Body of pancreas (tissue), 4 donors: ENCODE measurements around the gene DCTN1. TPM values are rescaled to one million over a fixed set of nuclear protein-coding genes. Genes with fewer than 3 reads are reported as not detected.
"Not testable (repeated sequence)": the region's sequence is repeated elsewhere in the genome, so short reads cannot be mapped to it uniquely, and the experiment has no call there.

Experiments
- ATAC-seq: fragments of 150-250 bp; one replicate; pipeline ENCODE4 v1.9.1; 2016
- DNase-seq, 4 donors: peaks; one replicate each; pipeline ENCODE4 v3.0.0-alpha.2; 2019
- H3K27ac ChIP-seq, 4 donors: fragments of 200-600 bp; sonication (generic); 1 replicate in 3 of 4; 2 replicates in 1 of 4; pipeline versions ENCODE4 v1.5.1 to v1.6.1; 2016 to 2019; ENCODE audit warnings: mild to moderate bottlenecking in 1 of 4, mixed read lengths in 1 of 4, moderate library complexity in 1 of 4
- H3K27me3 ChIP-seq, 2 donors: fragments of 200-600 bp; sonication (generic); one replicate each; pipeline ENCODE4 v1.6.0; 2016; ENCODE audit warnings: mild to moderate bottlenecking in 1 of 2
- H3K36me3 ChIP-seq, 2 donors: fragments of 200-600 bp; sonication (generic); replicated peaks in 1 of 2; 2 replicates each; pipeline ENCODE4 v1.5.1; 2016; ENCODE audit warnings: low read depth in 2 of 2; ENCODE audit not compliant: insufficient read depth in 1 of 2
- H3K4me1 ChIP-seq: fragments of 200-600 bp; sonication (generic); one replicate; pipeline ENCODE4 v1.6.0; 2016
- H3K4me3 ChIP-seq, 2 donors: fragments of 200-600 bp; sonication (generic); 1 replicate in 1 of 2; 2 replicates in 1 of 2; pipeline ENCODE4 v1.5.1; 2016 to 2019
- H3K9me3 ChIP-seq, 3 donors: fragments of 200-600 bp; sonication (generic); 1 replicate in 2 of 3; 2 replicates in 1 of 3; pipeline ENCODE4 v1.5.1; 2016
- POLR2A ChIP-seq, 3 donors: fragments of 450-650 bp; IDR thresholded peaks; one replicate each; pipeline ENCODE4 v1.6.1; 2016; ENCODE audit warnings: antibody characterized with exemption in 3 of 3, mild to moderate bottlenecking in 2 of 3
- WGBS, 2 donors: methylation state at CpG; one replicate each; pipeline ENCODE4 v1.1.5; 2017; 5-methylcytosine and 5-hydroxymethylcytosine counted together
- intact Hi-C: fragments of 100-400 bp; cut with DNase I; formaldehyde crosslinking; loops from one replicate; pipeline ENCODE4 v1.15.1; 2023
- total RNA-seq, 2 donors: library from RNA; depleted of rRNA; stranded (reverse); fragments of >200 nt; gene quantifications; one replicate each; pipeline ENCODE4 v1.1.0, GENCODE V29; 2016
- TF ChIP-seq, protein P1 (sequence below), 7 experiments: fragments of 450-650 bp in 4 of 7; fragments of 200-600 bp in 3 of 7; sonication (generic) in 3 of 7; IDR thresholded peaks; one replicate each; pipeline ENCODE4 v1.5.1; 2016 to 2019; ENCODE audit warnings: antibody characterized with exemption in 7 of 7

DCTN1 gene
- total RNA-seq, 2 donors from 2014 or later = 71.3 to 82.4 TPM

DNA sequence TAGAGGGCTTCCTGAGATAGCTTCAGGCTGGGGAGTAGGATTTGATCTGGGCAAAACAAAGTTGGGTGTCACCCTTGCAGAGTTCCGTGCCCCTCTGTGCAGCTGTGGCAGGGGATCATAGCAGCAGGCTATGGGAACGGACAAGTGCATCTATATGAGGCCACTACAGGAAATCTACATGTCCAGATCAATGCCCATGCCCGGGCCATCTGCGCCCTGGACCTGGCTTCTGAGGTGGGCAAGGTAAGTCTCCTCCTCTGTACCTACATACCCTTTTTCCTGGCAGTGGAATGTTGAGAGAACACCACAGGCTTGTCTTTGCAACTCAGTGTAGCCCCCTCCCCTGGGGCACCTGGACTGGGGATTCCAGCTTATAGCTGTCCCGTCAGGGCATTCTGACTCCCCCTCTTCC, 44.9 kb upstream of the DCTN1 start:
- intact Hi-C loops = no loop called here
- TF ChIP-seq, protein P1, sequence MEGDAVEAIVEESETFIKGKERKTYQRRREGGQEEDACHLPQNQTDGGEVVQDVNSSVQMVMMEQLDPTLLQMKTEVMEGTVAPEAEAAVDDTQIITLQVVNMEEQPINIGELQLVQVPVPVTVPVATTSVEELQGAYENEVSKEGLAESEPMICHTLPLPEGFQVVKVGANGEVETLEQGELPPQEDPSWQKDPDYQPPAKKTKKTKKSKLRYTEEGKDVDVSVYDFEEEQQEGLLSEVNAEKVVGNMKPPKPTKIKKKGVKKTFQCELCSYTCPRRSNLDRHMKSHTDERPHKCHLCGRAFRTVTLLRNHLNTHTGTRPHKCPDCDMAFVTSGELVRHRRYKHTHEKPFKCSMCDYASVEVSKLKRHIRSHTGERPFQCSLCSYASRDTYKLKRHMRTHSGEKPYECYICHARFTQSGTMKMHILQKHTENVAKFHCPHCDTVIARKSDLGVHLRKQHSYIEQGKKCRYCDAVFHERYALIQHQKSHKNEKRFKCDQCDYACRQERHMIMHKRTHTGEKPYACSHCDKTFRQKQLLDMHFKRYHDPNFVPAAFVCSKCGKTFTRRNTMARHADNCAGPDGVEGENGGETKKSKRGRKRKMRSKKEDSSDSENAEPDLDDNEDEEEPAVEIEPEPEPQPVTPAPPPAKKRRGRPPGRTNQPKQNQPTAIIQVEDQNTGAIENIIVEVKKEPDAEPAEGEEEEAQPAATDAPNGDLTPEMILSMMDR (IDR thresholded peaks at IDR 0.05) = no peak
- TF ChIP-seq POLR2A (IDR thresholded peaks at IDR 0.05) = no peak
- ATAC-seq = no peak
- WGBS, 2 donors = 68 to 72% methylated on average over 5 of the region's 5 CpGs
- Histone ChIP-seq H3K4me3 (no peak overlapping the region), H3K4me1 (peaks cover 19% of the 10 kb centered on the region), H3K36me3 (peaks cover 10 to 26% of the 10 kb centered on the region in 2 donors), H3K9me3 (no peaks in the 10 kb centered on the region), H3K27ac (no peak overlapping the region), H3K27me3 (no peaks in the 10 kb centered on the region)
- DNase-seq = no peak

DNA sequence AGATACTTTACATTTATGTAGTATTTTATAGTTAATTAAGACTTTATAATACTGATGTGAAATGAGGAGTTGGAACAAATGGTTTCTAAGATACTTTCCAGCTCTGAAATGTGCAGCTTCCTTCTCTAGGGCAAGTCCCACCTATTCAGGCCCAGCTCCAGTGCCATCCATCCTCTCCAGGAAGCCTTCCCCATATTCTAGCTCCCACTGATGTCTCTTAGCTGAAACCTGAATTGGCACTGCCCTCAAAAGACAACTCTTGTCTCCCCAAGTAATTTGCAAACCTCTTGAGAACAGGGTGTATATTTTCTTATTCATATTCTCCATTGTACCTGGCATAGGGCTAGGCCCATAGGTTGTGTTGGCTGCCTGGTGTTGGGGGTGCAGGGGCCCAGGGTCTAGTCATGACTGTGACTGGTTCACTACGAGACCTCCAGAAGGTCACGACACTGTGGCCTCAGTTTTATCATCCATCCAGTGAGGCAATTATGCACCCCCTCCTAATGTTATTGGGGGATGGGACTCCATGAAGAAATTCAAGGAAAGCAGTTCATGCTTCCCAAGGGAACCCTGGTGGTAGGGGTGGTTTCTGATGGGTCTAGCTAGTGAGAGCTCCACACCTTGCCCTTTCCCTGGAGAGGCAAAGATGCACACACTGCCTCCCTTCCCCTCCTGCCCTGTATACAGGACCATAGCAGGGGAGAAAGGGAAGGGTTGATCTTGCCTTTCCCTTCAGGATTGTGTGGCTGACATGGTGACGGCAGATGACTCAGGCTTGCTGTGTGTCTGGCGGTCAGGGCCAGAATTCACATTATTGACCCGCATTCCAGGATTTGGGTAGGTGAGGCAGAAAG, 44.3 kb upstream of the DCTN1 start:
- H3K4me3 ChIP-seq = no peak overlapping the region
- TF ChIP-seq, protein P1 (IDR thresholded peaks at IDR 0.05) = no peak
- TF ChIP-seq POLR2A (IDR thresholded peaks at IDR 0.05) = no peak
- peaks cover 19% of the 10 kb centered on the region for H3K4me1 ChIP-seq
- H3K36me3 ChIP-seq = peaks cover 8 to 21% of the 10 kb centered on the region in 2 donors
- H3K9me3 ChIP-seq = no peaks in the 10 kb centered on the region
- ATAC-seq = no peak
- 56 to 61% methylated on average over 5 of the region's 5 CpGs for WGBS, 2 donors
- H3K27me3 ChIP-seq = no peaks in the 10 kb centered on the region
- no peak for DNase-seq
- no peak overlapping the region for H3K27ac ChIP-seq
- intact Hi-C loops = no loop called here

DNA sequence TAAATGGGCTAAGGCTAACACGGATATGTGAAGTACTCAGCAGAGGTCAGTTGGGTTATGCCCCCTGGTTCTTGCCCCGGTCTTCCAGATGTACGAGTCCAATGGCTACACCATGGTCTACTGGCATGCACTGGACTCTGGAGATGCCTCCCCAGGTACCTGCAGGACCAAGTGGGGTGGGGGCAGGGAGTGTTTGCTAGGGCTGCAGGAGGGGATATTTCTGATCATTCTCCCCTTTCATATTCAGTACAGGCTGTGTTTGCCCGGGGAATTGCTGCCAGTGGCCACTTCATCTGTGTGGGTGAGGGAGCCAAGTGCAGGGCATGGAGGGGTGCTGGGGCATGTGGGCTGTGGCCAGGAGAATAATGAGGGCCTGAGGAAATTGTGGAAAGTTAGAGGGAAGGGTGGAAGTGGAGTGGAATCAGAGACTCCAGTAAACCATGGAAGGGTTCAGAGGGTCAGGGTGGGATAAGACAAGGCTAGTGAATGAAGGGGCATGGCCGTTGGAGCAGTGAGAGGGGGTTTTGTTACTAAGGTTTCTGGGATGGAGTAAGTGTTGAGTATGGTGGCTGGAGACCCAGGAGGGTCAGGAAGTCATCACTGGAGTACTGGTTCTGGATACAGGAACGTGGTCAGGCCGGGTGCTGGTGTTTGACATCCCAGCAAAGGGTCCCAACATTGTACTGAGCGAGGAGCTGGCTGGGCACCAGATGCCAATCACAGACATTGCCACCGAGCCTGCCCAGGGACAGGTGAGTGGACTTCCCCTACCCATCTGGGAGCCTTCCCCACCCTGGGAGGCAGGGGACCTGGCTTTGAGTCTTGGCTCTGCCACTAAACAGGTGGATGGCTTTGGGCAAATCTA, 43.4 kb upstream of the DCTN1 start:
- peaks cover 3 to 13% of the 10 kb centered on the region in 2 donors for H3K36me3 ChIP-seq
- intact Hi-C loops = no loop called here
- 66% methylated on average over 7 to 9 of the region's 9 CpGs for WGBS, 2 donors
- no peak overlapping the region for H3K4me3 ChIP-seq
- ATAC-seq (no peak), DNase-seq (no peak)
- H3K9me3 ChIP-seq = no peaks in the 10 kb centered on the region
- peaks cover 19% of the 10 kb centered on the region for H3K4me1 ChIP-seq
- TF ChIP-seq, protein P1 (IDR thresholded peaks at IDR 0.05) = no peak
- peak in 1 of 3 donors; percentile 6 for TF ChIP-seq POLR2A (IDR thresholded peaks at IDR 0.05)
- no peak overlapping the region for H3K27ac ChIP-seq
- no peaks in the 10 kb centered on the region for H3K27me3 ChIP-seq

DNA sequence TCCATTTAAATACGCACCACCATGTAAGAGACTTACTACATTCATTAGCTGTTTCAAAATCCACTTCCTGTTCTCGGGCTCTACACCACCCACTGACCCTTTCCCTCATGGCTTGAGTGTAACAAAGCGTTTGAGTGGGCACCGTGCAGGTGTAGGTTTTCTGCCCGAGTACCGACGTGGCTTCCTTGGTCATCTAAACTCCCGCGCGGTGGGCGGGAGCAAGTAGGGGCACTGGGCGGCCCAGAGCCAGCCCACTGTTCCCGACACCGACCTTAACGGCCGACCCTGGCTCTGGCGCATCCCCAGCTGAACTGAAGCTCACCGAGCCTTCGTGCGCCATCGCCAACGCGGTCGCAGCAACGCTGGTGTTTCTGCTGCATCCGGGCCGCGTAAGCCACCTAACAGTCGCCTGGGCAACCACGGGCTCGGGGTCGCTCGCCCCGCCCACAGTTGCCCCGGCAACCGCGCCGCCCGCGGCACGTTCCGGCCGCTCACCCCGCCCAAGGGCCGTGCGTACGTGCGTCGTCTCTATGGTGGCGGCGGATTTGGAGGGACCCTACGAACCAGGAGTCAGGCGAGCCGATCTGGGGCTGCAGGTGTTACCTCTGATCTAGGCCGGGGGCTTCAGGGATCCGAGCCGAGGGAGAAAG, 41.2 kb upstream of the DCTN1 start, which contains the start of the genes C2orf81 and WDR54:
C2orf81 (minus strand) TSS at position 399 of the 650 bp plus-strand sequence; CDS start at position 340, 59 bp downstream.
WDR54 (plus strand) TSS at position 510 of the 650 bp plus-strand sequence. CDS start 424 bp downstream, outside the sequence.
- H3K4me3 ChIP-seq = peak within 1 kb of the TSS; percentile 28 to 47
- intact Hi-C loops = no loop called here
- peaks cover 0 to 4% of the 10 kb centered on the region in 2 donors for H3K36me3 ChIP-seq
- 0 to 2% methylated on average over 29 to 57 of the region's 57 CpGs for WGBS, 2 donors
- peaks cover 19% of the 10 kb centered on the region for H3K4me1 ChIP-seq
- peak within 1 kb of the TSS; percentile 20 to 69 (median 59) for H3K27ac ChIP-seq
- peak; percentile 91 for ATAC-seq
- H3K9me3 ChIP-seq = no peaks in the 10 kb centered on the region
- TF ChIP-seq, protein P1 (IDR thresholded peaks at IDR 0.05) = no peak
- peak in 2 of 3 donors; percentile 55 to 57 for TF ChIP-seq POLR2A (IDR thresholded peaks at IDR 0.05)
- DNase-seq = peak; percentile 82 to 89 (median 87)
- no peaks in the 10 kb centered on the region for H3K27me3 ChIP-seq

DNA sequence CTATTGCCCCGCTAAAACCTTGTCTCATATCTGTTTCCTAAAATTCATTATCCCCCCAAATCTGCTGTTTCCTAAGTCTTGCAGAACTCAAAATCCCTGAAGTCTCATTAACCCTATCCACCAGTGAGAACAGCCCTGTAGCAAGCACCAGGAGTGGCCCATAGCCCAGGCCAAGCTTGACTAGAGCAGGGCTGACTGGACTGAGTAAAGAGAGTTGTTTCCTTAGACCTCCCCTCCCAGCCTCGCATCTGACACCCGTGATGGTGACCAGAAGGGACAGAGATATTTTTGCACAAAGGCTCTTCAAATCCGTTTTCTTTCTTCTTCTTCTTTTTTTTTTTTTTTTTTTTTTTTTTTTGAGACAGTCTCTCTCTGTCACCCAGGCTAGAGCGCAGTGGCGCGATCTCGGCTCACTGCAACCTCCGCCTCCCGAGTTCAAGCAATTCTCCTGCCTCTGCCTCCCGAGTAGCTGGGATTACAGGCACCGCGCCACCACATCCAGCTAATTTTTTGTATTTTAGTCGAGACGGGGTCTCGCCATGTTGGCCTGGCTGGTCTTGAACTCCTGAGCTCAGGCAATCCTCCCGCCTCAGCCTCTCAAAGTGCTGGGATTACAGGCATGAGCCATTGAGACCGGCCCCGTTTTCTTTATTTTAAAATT, 40.5 kb upstream of the DCTN1 start:
- H3K36me3 ChIP-seq, H3K27me3 ChIP-seq, H3K4me3 ChIP-seq, ATAC-seq, H3K9me3 ChIP-seq, DNase-seq, intact Hi-C loops: not testable (repeated sequence)
- peak overlapping the region in 1 of 4 donors; percentile 69 for H3K27ac ChIP-seq
- WGBS, 2 donors = 63 to 68% methylated on average over 19 of the region's 19 CpGs
- H3K4me1 ChIP-seq = peaks cover 22% of the 10 kb centered on the region
